PC-3 (cell line): ENCODE data around the gene RPS26. TPM values are rescaled to one million over a fixed set of nuclear protein-coding genes. Genes with fewer than 3 reads are reported as not detected.
A peak's percentile ranks its signal among the peaks of the same experiment; 100 is the strongest.

Experiments used
- ATAC-seq: fragments of 200-7000 bp; cut with Tn5 transposase; 2 replicates; pipeline ENCODE4 v1.9.1; 2020; ENCODE audit warnings: mild to moderate bottlenecking, moderate library complexity
- BruUV-seq: library from RNA; stranded (reverse); fragments of 400-500 nt; replicated peaks from 2 replicates; lab custom pipeline; 2021; lab: Mats Ljungman, UMichigan
- CTCF ChIA-PET: fragments of 300-600 bp; sonication (Branson Sonifier 250); formaldehyde crosslinking; loops from one replicate; lab custom pipeline; 2022; ENCODE audit warnings: antibody characterized with exemption; lab: Charles Lee
- POLR2A ChIA-PET: fragments of 300-600 bp; sonication (Branson Sonifier 250); formaldehyde crosslinking; loops from one replicate; lab custom pipeline; 2022; ENCODE audit warnings: antibody characterized with exemption; ENCODE audit not compliant: unreplicated experiment; lab: Charles Lee
- DNase-seq: peaks from one replicate; pipeline ENCODE4 v3.0.0-alpha.2; 2015
- H2AFZ ChIP-seq: fragments of 300-600 bp; sonication (generic); 2 replicates; pipeline ENCODE4 v1.6.0; 2016; ENCODE audit warnings: antibody characterized with exemption, low read length
- H3F3A ChIP-seq: fragments of 300-600 bp; sonication (generic); one replicate; pipeline ENCODE4 v1.6.0; 2017; ENCODE audit warnings: antibody characterized with exemption, low read length, control low read depth, mild to moderate bottlenecking; ENCODE audit not compliant: unreplicated experiment
- H3K27ac ChIP-seq: fragments of 300-600 bp; sonication (generic); 2 replicates; pipeline ENCODE4 v1.5.1; 2016; ENCODE audit warnings: mild to moderate bottlenecking, low read length
- H3K27me3 ChIP-seq: fragments of 300-600 bp; sonication (generic); 2 replicates; pipeline ENCODE4 v1.6.1; 2016; ENCODE audit warnings: low read length, mixed read lengths
- H3K36me3 ChIP-seq: fragments of 300-600 bp; sonication (generic); 2 replicates; pipeline ENCODE4 v1.6.1; 2016; ENCODE audit warnings: low read depth, mixed run types, low read length, mixed read lengths
- H3K4me1 ChIP-seq: fragments of 300-600 bp; sonication (generic); 2 replicates; pipeline ENCODE4 v1.5.1; 2016; ENCODE audit warnings: low read length; ENCODE audit not compliant: insufficient read depth
- H3K4me2 ChIP-seq: fragments of 300-600 bp; sonication (generic); 2 replicates; pipeline ENCODE4 v1.6.0; 2016; ENCODE audit warnings: low read length
- H3K4me3 ChIP-seq: fragments of 300-600 bp; sonication (generic); 2 replicates; pipeline ENCODE4 v1.5.1; 2016; ENCODE audit warnings: mild to moderate bottlenecking, low read length, mixed read lengths
- H3K79me2 ChIP-seq: fragments of 300-600 bp; sonication (generic); 2 replicates; pipeline ENCODE4 v1.6.1; 2017; ENCODE audit warnings: low read length, mixed read lengths
- H3K9ac ChIP-seq: fragments of 300-600 bp; sonication (generic); 2 replicates; pipeline ENCODE4 v1.6.0; 2016; ENCODE audit warnings: mild to moderate bottlenecking, low read length
- H3K9me2 ChIP-seq: fragments of 300-600 bp; sonication (generic); replicated peaks from 2 replicates; pipeline ENCODE4 v1.6.1; 2016; ENCODE audit warnings: mixed run types, low read length, mixed read lengths
- H3K9me3 ChIP-seq: fragments of 300-600 bp; sonication (generic); 2 replicates; pipeline ENCODE4 v1.6.1; 2016; ENCODE audit warnings: low read length, mixed read lengths
- H4K20me1 ChIP-seq: fragments of 300-600 bp; sonication (generic); 2 replicates; pipeline ENCODE4 v1.6.1; 2016; ENCODE audit warnings: low read length, mixed read lengths
- CTCF ChIP-seq: fragments of 300-600 bp; sonication (generic); conservative IDR thresholded peaks from 2 replicates; pipeline ENCODE4 v1.5.1; 2017; ENCODE audit warnings: antibody characterized with exemption, low read depth, mild to moderate bottlenecking, low read length
- EZH2 ChIP-seq: fragments of 300-600 bp; sonication (generic); IDR thresholded peaks from one replicate; pipeline ENCODE4 v1.6.1; 2017; ENCODE audit warnings: antibody characterized with exemption, mild to moderate bottlenecking, low read length; ENCODE audit not compliant: unreplicated experiment
- EZH2phosphoT487 ChIP-seq: fragments of 300-600 bp; sonication (generic); IDR thresholded peaks from 2 replicates; pipeline ENCODE4 v1.6.1; 2018; ENCODE audit warnings: mild to moderate bottlenecking, antibody characterized with exemption, low read length, borderline replicate concordance
- intact Hi-C: fragments of 100-400 bp; cut with micrococcal nuclease; formaldehyde crosslinking; loops from 2 replicates; pipeline ENCODE4 v1.9.0; 2023
- total RNA-seq: library from RNA; depleted of rRNA; stranded (reverse); fragments of >200 nt; gene quantifications from 2 replicates; pipeline ENCODE4 v1.2.3, GENCODE V29; 2014

Gene RPS26
- total RNA-seq, 1 experiment from 2014 or later, result 320 TPM

DNA sequence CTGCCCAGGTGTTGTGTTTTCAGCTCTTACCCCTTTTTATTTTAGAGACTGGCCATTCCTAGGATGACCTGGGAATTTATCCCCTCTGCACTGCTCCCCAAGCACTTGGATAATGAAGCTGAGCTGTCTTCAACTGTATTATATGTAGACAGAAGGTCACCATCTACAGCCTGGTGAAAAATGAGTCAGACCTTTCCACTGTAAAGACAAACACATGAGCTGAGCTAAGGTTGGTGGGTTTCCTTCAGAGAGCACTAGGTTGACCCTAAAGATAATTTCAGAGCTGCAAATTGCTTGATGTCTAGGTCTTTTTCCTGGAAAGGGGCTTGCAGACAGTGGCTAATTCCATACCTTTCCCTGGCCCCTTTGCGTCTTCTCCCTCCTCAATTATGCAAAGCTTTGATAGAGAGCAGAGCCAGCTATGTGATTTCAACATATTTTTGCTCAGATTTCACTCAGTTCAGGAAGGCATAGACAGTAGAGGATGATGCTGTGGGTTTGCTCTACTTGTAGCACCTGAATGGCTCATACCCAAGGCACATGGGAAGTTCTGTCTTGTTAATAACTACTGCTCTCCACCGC, 30.1 kb upstream of the RPS26 start:
- H3K27ac ChIP-seq, result no peak overlapping the region
- CTCF ChIA-PET, result no interaction called here
- H4K20me1 ChIP-seq, result no peaks in the 10 kb centered on the region
- no peak overlapping the region for H3K4me3 ChIP-seq
- H3K27me3 ChIP-seq, result no peaks in the 10 kb centered on the region
- POLR2A ChIA-PET, result no interaction called here
- no peak overlapping the region for H3K9ac ChIP-seq
- DNase-seq (no peak), ATAC-seq (no peak)
- BruUV-seq, result no TSS peak
- H3F3A ChIP-seq, result no peaks in the 10 kb centered on the region
- TF ChIP-seq EZH2, result no peak
- no peak for TF ChIP-seq CTCF
- no peak for TF ChIP-seq EZH2phosphoT487
- no peaks in the 10 kb centered on the region for H3K9me2 ChIP-seq
- H2AFZ ChIP-seq, result no peak overlapping the region
- intact Hi-C loops, result no loop called here
- peaks cover 4% of the 10 kb centered on the region; the same call in 1 of the 2 replicates for H3K4me1 ChIP-seq
- no peak overlapping the region for H3K4me2 ChIP-seq
- H3K79me2 ChIP-seq, result no peaks in the 10 kb centered on the region
- H3K36me3 ChIP-seq, result no peaks in the 10 kb centered on the region
- H3K9me3 ChIP-seq, result no peaks in the 10 kb centered on the region

GRCh38 chr12:56013482-56013881, 28.2 kb upstream of the RPS26 start:
- H3K27ac ChIP-seq, result no peak overlapping the region
- no peaks in the 10 kb centered on the region for H3K79me2 ChIP-seq
- intact Hi-C loops, result no loop called here
- ChIA-PET CTCF (no interaction called here), POLR2A (no interaction called here)
- no peak overlapping the region for H3K4me3 ChIP-seq
- H3K9me2 ChIP-seq, result no peaks in the 10 kb centered on the region
- DNase-seq, result no peak
- TF ChIP-seq EZH2, result no peak
- H3K36me3 ChIP-seq, result no peaks in the 10 kb centered on the region
- BruUV-seq, result no TSS peak
- no peaks in the 10 kb centered on the region for H4K20me1 ChIP-seq
- H3K9ac ChIP-seq, result no peak overlapping the region
- H3K27me3 ChIP-seq, result no peaks in the 10 kb centered on the region
- 0 out of 2 replicates have a peak, but pooled peaks cover 4% of the 10 kb centered on the region for H3K4me1 ChIP-seq
- H2AFZ ChIP-seq, result no peak overlapping the region
- H3F3A ChIP-seq, result no peaks in the 10 kb centered on the region
- ATAC-seq, result no peak
- no peaks in the 10 kb centered on the region for H3K9me3 ChIP-seq
- H3K4me2 ChIP-seq, result no peak overlapping the region

DNA sequence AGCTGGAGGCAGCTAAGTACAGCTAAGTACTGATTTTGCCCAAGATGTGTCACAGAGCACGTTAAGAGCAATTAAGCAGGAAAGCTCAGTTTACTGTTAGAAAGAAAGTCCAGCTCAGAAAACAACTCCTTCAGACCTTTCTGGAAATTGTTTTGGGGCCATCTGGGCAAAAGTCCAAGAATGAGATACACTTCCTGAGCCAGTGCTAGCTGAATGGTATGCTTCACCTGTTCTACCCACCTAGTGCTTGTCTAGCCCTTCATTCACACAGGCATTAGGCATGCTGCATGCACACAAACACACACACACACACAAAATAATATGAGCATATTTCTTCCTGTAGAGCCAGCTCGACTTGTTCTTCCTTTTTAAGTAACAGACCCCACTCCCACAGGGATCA, 27.5 kb upstream of the RPS26 start:
- POLR2A ChIA-PET, result no interaction called here
- no peak for ATAC-seq

More for the DNA sequence above, 27.5 kb upstream of the RPS26 start:
- TF ChIP-seq CTCF (no peak), EZH2phosphoT487 (no peak), EZH2 (no peak)
- no peak overlapping the region for H3K27ac ChIP-seq
- CTCF ChIA-PET, result interaction anchor here (0.6 kb wide), 1 partner anchor 18 kb away, joined by 3 read pairs; no protein-coding TSS in a partner anchor
- no TSS peak for BruUV-seq
- H3K9me3 ChIP-seq, result no peaks in the 10 kb centered on the region
- no peaks in the 10 kb centered on the region for H3K9me2 ChIP-seq
- H2AFZ ChIP-seq, result no peak overlapping the region
- H3K4me3 ChIP-seq, result no peak overlapping the region
- H3K4me1 ChIP-seq, result 0 out of 2 replicates have a peak, but pooled peaks cover 4% of the 10 kb centered on the region
- intact Hi-C loops, result no loop called here
- no peaks in the 10 kb centered on the region for H3K79me2 ChIP-seq
- no peak overlapping the region for H3K9ac ChIP-seq
- peak; percentile 18 for DNase-seq
- H3F3A ChIP-seq, result no peaks in the 10 kb centered on the region
- H4K20me1 ChIP-seq, result no peaks in the 10 kb centered on the region
- H3K36me3 ChIP-seq, result no peaks in the 10 kb centered on the region
- no peak overlapping the region for H3K4me2 ChIP-seq
- no peaks in the 10 kb centered on the region for H3K27me3 ChIP-seq
